SH-SY5Y (cell line): ENCODE results near the gene CLIP3.

Source experiments
- GATA2 ChIP-seq: IDR thresholded peaks from 2 replicates; pipeline ENCODE4 v1.6.1; 2011; ENCODE audit warnings: mild to moderate bottlenecking, low read depth, low read length
- GATA3 ChIP-seq: IDR thresholded peaks from 2 replicates; pipeline ENCODE4 v1.6.1; 2011; ENCODE audit warnings: low read depth, mild to moderate bottlenecking, low read length, moderate library complexity

GRCh38 chr19:36030264-36031148 is 2.2 kb downstream of the CLIP3 start:
- TF ChIP-seq GATA3 (no peak), GATA2 (no peak)
